NCI-H748 treated with DMSO at 0.1 percent for 48 hours (cell line): Measurements from ENCODE around the gene NAT8L.
"Not testable (repeated sequence)": the region's sequence is repeated elsewhere in the genome, so short reads cannot be mapped to it uniquely, and the experiment has no call there.

Experiments used
- DNase-seq: peaks from one replicate; lab custom pipeline; 2025; lab: John Stamatoyannopoulos, UW

The NAT8L gene, protein sequence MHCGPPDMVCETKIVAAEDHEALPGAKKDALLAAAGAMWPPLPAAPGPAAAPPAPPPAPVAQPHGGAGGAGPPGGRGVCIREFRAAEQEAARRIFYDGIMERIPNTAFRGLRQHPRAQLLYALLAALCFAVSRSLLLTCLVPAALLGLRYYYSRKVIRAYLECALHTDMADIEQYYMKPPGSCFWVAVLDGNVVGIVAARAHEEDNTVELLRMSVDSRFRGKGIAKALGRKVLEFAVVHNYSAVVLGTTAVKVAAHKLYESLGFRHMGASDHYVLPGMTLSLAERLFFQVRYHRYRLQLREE

DNA sequence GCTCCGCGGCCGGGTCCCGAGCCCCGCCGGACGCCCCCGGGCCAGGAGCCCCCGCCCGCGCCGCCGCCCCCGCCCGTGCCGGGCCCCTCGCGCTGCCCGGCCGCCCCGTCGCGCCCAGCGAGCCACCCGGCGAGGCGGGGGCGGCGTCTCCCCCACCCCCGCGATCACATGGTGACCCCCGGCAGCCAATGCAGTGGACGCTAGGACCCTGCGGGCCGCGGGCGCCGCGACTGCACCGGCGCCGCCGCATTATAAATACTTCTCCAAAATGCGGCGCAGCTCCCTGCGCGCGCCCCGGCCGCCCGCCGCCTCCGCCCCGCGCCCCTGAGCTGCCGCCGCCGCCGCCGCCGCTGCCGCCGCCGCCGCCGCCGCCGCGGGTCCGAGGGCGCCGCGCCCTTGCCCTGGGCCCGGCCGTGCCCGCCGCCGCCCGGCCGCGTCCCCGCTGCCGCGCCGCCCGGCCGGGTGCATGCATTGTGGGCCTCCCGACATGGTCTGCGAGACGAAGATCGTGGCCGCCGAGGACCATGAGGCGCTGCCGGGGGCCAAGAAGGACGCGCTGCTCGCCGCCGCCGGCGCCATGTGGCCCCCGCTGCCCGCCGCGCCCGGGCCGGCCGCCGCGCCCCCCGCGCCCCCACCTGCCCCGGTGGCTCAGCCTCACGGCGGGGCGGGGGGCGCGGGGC lies at the start of gene NAT8L:
NAT8L (plus strand) TSS at position 282 of the 680 bp plus-strand sequence; CDS start at position 467, 185 bp downstream.
- DNase-seq, result no peak

DNA sequence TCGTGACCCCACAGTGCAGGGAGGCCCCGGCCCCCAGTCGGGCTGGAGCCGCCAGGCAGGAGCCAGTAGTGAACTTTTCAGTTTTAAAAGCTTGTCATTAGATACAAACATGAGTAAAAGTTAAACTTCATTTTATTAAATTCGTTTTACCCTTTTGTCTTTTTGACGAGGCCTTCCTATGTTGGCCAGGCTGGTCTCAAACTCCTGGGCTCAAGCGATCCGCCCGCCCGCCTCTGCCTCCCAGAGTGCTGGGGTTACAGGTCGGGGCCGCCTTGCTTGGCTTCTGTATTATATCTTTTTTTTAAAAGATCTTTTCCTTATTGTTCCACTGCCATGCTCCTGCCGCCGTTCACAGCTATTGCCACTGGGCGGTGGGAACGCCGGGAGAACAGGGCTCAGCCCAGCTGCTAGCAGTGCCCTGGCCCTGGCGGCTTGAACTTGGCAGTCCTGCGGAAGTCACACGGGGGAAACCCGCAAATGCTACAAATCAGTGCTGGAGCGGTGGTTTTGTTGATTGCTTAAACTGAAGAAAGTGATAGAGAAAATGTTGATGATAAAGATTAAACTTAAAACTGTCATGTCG lies 49.4 kb upstream of the NAT8L start:
- DNase-seq, result no peak

DNA sequence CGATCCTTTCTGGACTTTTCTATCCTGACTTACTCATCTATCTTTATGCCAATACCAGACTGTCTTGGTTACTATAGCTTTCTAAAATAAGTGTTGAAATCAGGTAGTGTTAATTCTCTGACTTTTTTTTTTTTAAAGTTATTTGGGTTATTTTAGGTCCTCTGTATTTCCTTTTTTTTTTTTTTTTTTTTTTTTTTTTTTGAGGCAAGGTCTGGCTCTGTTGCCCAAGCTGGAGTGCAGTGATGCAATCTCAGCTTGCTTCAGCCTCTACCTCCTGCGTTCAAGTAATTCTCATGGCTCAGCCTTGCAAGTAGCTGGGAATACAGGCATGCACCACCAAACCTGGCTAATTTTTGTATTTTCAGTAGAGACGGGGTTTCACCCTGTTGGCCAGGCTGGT lies 47.5 kb upstream of the NAT8L start:
- DNase-seq, result no peak

DNA sequence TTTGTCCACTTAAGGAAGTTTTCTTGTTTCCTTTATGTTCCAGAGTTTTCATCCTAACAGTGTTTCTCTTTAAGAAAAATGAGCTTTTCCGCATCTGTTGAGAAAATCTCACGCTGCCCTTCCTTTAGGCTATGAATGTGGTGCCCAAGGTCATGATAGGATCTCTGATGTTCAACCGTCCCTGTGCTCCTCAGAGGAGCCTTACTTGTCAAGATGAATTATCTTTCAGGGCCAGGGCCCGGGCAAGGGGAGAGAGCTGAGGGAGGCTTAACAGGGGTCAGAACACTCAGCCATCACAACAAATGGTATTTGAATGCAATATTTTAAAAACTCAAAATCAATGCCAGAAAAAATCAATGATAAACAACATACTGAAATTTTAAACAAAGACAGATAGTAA lies 44.1 kb upstream of the NAT8L start:
- DNase-seq, result no peak

DNA sequence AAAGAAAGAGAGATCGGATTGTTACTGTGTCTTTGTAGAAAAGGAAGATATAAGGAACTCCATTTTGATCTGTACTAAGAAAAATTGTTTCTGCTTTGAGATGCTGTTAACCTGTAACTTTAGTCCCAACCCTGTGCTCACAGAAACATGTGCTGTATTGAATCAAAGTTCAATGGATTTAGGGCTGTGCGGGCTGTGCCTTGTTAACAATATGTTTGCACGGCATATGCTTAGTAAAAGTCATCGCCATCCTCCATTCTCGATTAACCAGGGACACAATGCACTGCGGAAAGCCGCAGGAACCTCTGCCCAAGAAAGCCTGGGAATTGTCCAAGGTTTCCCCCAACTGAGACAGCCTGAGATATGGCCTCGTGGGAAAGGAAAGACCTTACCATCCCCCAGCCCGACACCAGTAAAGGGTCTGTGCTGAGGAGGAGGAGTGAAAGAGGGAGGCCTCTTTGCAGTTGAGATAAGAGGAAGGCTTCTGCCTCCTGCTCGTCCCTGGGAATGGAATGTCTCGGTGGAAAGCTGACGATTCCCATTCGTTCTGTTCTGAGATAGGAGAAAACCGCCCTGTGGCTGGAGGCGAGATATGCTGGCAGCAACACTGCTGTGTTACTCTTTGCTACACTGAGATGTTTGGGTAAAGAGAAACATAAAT lies 37.6 kb upstream of the NAT8L start:
- DNase-seq, result not testable (repeated sequence)

DNA sequence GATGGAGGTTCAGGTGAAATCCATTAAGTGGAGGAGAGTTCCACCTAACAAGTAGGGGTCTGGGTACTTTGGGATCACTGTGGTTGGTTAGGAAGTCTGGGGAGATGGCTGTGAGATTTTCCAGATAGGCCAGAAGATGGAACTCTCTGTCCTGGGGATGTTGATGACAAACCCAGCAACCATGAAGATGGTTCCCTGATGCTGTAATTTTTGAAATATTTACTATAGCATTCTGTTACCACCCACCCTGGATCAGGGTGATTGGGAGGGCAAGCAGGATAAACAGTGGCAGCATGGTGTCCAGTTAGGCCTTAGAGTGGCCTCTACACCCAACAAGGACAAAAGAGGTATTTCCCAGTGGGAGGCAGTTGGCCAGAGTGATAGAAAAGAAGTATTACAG lies 34.4 kb upstream of the NAT8L start:
- no peak for DNase-seq

DNA sequence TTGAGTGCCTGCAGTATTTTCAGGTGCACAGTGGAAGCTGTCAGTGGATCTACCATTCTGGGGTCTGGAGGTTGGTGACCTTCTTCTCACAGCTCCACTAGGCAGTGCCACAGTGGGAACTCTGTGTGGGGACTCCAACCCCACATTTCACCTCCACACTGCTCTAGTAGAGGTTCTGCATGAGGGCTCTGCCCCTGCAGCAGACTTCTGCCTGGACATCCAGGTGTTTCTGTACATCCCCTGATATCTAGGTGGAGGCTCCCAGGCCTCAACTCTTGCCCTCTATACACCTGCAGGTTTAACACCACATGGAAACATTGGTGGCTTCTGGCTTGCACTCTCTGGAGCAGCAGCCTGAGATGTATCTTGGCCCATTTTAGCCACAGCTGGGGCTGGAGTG lies 33.3 kb upstream of the NAT8L start:
- DNase-seq, result no peak

DNA sequence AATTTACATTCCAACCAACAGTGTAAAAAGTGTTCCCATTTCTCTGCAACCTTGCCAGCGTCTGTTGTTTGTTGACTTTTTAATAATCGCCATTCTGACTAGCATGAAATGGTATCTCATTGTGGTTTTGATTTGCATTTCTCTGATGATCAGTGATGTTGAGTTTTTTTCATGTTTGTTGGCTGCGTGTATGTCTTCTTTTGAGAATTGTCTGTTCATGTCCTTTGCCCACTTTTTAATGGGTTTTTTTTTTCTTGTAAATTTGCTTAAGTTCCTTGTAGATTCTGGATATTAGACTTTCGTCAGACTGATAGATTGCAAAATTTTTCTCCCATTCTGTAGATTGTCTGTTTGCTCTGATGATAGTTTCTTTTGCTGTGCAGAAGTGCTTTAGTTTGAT lies 32.0 kb upstream of the NAT8L start:
- DNase-seq, result not testable (repeated sequence)

DNA sequence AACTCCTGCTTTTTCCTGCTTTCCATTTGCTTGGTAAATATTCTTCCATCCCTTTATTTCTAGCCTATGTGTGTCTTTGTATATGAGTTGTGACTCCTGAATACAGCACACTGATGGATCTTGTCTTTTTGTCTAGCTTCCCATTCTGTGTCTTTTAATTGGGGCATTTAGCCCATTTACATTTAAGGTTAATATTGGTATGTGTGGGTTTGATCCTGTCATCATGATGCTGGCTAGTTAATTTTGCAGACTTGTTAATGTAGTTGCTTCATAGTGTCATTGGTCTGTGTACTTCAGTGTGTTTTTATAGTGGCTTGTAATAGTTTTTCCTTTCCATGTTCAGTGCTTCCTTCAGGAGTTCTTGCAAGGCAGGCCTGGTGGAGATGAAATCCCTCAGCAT lies 28.0 kb upstream of the NAT8L start:
- not testable (repeated sequence) for DNase-seq

DNA sequence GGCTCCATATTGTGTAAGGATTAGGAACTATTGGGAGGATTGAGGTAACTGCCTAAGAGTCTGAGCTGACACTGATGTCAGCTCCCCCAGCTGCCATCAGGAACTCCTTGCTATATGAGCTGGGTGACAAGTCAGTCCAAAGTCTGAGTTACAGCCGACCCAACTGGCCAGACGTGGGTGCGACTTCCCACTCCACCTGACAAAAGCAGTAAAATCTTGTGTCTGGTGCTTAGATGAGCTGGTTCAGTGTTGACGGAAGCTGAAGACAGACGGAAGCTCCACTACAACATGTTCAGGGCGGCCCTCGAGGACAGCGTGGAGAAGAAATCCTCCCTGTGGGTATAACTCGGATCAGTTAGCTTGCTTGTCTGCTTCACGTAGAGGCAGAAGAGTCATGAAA lies 22.8 kb upstream of the NAT8L start:
- no peak for DNase-seq

DNA sequence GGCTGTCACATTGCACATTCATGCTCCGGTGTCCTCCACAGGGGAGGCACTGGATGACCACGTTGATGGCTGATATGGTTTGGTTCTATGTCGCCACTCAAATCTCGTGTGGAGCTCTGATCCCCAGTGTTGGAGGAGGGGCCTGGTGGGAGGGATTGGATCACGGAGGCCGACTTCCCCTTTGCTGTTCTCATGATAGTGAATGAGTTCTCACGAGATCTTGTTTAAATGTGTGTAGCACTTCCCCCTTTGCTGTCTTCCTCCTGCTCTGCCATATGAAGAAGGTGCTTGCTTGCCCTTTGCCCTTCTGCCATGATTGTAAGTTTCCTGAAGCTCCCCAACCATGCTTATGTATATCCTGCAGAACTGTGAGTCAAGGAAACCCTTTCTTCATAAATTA lies 22.3 kb upstream of the NAT8L start:
- no peak for DNase-seq

DNA sequence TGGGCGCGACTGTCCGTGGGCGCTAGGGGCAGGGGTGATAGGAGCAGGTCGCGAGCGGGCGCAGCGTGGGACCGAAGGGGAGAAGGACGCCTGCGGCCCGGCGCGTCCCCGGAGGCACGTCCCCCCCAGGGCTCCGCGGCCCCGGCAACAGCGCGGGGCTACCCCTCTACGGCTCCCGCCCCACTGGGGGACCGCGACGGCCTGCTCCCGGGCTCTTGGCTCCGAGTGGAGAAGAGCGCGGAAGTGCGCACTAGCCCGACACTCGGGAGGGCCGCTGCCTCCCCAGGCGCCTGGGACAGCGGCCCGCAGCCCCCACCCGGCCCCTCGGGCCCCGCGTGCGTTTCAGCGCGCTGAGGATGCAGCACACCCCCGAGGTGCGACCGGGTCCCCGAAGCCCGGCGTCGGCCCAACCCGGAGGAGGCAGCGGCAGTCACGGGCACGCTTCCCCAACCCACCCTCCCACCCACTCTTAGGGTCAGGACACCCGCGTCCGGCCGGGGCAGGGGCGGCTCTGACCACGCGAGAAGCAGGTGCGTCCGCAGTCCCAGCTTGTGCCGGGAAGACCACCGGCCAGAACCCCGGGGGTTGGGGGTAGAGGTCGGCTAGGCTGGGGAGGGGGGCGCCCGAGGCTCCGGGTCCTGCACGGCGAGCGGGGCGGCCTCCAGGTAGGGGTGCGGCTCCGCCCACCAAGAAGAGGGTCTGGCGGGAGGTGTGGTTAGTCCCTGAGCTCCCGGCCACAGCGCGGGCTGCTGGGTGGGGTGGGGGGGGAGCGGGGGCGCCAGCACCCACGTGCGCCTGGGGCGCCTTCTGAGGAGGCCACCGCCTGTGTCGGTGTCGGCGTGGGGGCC lies 18.5 kb upstream of the NAT8L start:
- no peak for DNase-seq

DNA sequence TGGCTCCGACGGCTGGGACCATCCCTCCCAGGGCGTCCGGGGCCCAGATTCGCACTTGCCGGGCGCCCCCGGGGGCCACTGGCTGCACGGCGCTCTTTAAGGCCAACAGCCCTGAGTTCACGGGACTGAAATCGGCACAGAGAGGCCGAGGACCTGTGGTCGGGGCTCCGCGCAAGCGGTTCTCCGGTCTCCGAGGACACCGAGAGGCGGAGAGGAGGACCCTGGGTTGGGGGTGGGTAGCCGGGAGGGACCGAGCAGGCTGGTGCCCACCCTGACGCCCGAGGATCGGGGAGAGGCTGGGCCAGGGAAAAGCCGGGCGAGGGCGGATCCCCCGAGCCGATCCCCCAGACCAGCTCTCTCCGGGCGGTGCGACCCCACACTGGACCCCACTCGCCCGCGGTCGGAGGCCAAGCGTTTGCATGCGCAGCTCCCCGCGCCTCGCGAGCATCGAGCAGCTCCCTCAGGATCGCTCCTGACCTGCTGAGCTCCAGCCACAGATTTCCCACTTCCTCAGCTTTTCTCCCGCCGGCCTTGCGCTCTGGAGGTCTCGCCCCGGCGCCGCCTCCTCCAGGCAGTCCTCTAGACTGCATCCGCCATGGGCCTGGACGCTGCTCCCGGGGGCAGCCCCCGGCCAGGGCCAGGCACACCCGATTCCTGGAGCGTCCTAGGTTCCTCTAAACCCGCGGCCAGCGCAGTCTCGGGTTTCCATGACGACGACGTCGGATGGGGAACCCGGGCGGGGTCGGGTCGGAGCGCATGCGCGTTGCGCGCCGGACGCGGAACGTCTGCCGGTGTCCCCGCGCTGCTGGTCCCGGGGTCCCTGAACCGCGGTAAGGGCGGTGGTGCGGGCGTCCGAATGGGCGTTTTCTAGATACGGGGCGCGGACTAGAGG lies 17.6 kb upstream of the NAT8L start:
- peak; percentile 4 for DNase-seq

DNA sequence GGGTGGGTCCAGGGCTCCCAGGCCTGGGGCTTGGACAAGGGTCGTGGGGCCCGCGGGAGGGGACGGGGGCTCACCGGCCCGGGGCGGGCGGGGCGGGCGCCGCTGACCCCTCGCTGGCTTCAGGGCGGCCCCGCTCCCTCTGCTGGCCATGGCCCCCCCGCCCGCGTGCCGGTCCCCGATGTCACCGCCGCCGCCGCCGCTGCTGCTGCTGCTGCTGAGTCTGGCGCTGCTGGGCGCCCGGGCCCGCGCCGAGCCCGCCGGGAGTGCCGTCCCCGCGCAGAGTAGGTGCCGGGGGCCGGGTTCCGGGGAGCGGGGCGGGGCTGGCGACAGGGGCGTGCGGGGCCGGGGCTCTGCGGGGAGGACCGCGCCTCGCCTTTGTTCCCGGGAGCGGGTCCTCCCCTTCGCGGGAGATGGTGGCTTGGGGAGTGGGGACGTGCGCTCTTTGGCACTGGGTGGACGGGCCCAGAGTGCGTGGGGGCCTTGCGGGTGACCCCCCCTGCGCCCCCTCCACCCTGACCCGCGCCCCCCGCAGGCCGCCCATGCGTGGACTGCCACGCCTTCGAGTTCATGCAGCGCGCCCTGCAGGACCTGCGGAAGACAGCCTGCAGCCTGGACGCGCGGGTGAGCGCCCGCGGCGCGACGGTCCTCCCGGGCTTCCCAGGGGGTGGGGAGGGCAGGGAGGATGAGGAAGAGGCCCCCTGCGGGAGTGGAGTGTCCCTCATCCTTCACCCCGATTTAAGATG lies 16.8 kb upstream of the NAT8L start:
- no peak for DNase-seq

DNA sequence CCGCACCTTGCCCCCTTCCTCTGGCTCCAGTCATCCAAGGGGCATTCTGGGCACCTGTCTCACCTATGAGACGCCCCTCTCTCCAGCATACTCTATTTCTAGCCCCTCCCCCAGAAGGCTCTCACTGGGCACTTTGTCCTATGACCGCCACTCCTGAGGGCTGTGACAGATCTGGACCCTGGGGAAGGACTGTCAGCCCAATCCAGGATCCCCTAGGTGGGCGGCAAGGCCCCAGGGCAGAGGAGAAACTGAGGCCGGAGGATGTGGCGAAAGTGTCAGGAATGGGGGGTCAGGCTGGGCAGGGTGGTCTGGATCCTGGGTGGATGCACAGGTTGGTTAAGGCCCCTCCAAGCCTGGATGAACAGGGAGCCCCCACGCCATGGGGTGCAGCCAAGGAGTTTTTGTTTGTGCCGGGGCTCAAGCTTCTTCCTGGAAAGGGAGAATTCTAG lies 16.2 kb upstream of the NAT8L start:
- no peak for DNase-seq

DNA sequence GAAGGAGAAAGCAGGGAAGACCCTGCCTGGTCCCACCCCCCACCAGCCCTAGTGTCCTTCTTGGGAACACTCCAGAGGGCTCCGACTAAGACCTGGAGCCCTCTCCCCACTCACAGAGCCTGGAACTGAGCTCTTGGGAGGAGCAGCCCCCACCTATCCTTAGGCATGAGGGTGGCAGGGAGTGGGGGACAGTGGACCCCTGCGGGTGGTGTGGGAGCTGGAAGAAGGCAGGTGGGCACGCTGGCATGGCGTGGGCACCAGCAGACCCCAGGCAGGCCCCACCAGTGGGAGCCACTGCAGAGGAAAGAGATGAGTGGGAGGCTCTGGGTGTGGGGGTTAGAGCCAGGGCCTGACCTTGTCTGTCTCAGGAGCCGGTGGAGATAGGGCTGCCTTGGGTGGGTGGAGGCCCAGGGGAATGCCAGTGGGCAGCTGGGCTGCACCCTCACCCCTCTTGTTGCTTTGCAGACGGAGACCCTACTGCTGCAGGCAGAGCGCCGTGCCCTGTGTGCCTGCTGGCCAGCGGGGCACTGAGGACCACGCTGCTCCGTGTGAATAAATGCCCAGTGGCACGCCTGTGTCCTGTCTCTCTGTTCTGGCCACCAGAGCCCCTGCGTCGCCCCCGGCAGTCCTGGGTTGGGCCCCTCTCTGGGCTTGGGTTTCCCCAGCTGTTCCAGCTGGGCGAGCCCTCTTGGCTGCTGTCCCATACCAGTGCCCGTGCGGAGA lies 15.6 kb upstream of the NAT8L start:
- DNase-seq, result no peak

DNA sequence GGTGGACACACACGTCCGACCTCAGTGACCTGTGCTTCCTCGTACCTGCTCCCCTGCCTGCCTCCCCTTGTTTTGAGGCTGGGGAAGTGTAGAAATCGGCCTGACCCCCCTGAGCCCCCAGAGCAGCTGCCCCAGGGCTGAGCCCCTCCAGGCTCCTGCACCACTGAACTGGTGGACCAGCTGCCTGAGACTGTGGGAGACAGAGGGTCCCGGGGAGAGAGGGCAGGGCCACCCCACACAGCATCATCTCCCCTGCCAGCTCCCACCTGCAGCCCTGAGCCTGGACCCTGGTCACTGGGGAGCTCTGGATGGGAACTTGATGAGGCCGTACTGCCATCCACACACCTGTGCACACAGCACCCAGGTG lies 15.0 kb upstream of the NAT8L start:
- DNase-seq, result no peak

DNA sequence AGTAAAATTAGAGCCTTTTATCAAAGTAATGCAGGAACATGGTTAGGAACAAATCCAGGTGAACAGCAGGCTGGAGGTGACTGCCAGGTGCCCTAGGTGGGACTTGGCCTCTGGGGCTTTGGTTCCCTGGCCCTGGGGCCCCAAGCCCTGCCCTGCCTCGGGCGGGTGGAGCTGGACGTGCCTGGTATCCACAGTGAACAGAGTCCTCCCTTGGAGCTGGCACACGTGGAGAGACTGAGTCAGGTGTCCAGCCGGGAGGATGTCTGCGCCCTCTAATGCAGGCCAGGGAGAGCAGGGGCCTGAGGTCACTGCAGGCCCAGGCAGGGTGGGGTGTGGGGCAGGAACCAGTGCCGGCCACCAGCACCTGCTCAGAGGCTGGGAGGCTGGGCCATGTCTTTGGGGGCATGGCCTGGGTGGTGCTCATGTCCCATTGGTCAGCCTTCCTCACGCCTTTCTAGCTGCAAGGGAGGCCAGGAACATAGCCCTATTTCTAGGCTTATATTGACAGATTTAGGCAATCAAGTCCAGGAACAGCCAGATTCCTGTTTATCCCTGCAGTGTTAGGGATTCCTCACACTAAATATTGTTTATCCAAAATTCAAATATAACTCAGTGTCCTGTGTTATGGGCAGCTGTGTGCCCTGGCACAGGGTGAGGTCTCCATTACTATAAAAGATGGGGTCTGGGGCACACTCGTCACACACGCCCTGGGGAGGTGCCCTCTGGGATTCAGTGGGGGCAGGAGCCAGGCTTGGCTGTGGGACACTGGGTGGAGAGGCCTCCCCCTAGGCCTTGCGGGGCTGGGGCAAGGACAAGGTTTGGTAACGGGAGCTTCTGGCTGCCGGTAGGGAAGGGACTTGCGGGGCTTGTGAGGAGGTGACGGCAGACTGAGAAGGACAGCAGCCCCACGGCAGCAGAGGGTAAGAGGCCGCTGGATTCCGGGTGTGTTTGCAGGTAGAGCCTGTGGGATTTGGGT lies 14.3 kb upstream of the NAT8L start:
- DNase-seq, result no peak
